ENCODE data around the gene TPSD1. TPM values are rescaled to one million over a fixed set of nuclear protein-coding genes. Genes with fewer than 3 reads are reported as not detected.

TPSD1 gene
- total RNA-seq, 1 donor from 2014 or later, result not detected

- H3K36me3 Mint-ChIP-seq (ENCODE audit: low read depth, unreplicated experiment), result peaks cover 3% of the 10 kb centered on the region
- no peak overlapping the region for H3K27ac Mint-ChIP-seq (ENCODE audit: unreplicated experiment)
- no peak overlapping the region for H2AFZ ChIP-seq (ENCODE audit: low read depth, low read length)
- H3K27ac ChIP-seq (ENCODE audit: low read depth, low read length), result no peak overlapping the region
- H4K20me1 ChIP-seq (ENCODE audit: insufficient read depth, low read length), result no peaks in the 10 kb centered on the region
- TF ChIP-seq, protein P1, sequence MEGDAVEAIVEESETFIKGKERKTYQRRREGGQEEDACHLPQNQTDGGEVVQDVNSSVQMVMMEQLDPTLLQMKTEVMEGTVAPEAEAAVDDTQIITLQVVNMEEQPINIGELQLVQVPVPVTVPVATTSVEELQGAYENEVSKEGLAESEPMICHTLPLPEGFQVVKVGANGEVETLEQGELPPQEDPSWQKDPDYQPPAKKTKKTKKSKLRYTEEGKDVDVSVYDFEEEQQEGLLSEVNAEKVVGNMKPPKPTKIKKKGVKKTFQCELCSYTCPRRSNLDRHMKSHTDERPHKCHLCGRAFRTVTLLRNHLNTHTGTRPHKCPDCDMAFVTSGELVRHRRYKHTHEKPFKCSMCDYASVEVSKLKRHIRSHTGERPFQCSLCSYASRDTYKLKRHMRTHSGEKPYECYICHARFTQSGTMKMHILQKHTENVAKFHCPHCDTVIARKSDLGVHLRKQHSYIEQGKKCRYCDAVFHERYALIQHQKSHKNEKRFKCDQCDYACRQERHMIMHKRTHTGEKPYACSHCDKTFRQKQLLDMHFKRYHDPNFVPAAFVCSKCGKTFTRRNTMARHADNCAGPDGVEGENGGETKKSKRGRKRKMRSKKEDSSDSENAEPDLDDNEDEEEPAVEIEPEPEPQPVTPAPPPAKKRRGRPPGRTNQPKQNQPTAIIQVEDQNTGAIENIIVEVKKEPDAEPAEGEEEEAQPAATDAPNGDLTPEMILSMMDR (IDR thresholded peaks at IDR 0.05; ENCODE audit: insufficient read depth, low read depth, low read length), result no peak
- no peak for TF ChIP-seq EZH2 (IDR thresholded peaks at IDR 0.05; ENCODE audit: insufficient read depth, low read length)
- H3K9ac ChIP-seq (ENCODE audit: low read length), result no peak overlapping the region
- no peaks in the 10 kb centered on the region for H3K4me1 Mint-ChIP-seq (ENCODE audit: low read depth, unreplicated experiment)
- no peaks in the 10 kb centered on the region for H3K79me2 ChIP-seq (ENCODE audit: insufficient read depth, low read length)
- peaks cover 3% of the 10 kb centered on the region for H3K9me3 Mint-ChIP-seq (ENCODE audit: unreplicated experiment)
- no peaks in the 10 kb centered on the region for H3K4me1 ChIP-seq (ENCODE audit: insufficient read depth, low read length)
- peaks cover 34% of the 10 kb centered on the region for H3K27me3 Mint-ChIP-seq (ENCODE audit: low read depth, unreplicated experiment)
- no peak overlapping the region for H3K4me3 Mint-ChIP-seq (ENCODE audit: unreplicated experiment)
- no peaks in the 10 kb centered on the region for H3K36me3 ChIP-seq (ENCODE audit: insufficient read depth, low read length)
- H3K27me3 ChIP-seq (ENCODE audit: insufficient read depth, low read length), result peaks cover 7% of the 10 kb centered on the region
- DNase-seq (ENCODE audit: low read depth) (no peak), FAIRE-seq (no peak)
- no peak overlapping the region for H3K4me3 ChIP-seq (ENCODE audit: insufficient read depth, low read depth, low read length)
- H3K4me2 ChIP-seq (ENCODE audit: low read length), result no peak overlapping the region
- no peaks in the 10 kb centered on the region for H3K9me3 ChIP-seq (ENCODE audit: insufficient read depth, low read depth, low read length)
Observed at GRCh38 chr16:1273816-1274215, 17.9 kb downstream of the TPSD1 start.

DNA sequence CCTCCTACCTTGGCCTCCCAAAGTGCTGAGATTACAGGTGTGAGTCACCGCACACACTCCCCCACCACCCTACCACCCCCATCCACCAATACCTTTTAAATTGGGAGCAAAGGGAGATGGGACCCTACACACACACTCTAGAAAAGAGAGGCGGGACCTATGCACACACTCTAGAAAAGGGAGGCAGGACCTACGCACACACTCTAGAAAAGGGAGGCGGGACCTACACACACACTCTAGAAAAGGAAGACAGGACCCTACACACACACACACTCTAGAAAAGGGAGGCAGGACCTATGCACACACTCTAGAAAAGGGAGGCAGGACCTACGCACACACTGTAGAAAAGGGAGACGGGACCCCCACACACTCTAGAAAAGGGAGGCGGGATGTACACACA, 18.9 kb downstream of the TPSD1 start:
- H3K27me3 Mint-ChIP-seq (ENCODE audit: low read depth, unreplicated experiment), result peaks cover 32% of the 10 kb centered on the region
- peaks cover 12% of the 10 kb centered on the region for H3K27me3 ChIP-seq (ENCODE audit: insufficient read depth, low read length)

More for the DNA sequence above, 18.9 kb downstream of the TPSD1 start:
- TF ChIP-seq, protein P1 (IDR thresholded peaks at IDR 0.05; ENCODE audit: insufficient read depth, low read depth, low read length), result no peak
- no peak for TF ChIP-seq EZH2 (IDR thresholded peaks at IDR 0.05; ENCODE audit: insufficient read depth, low read length)
- no peak overlapping the region for H3K4me3 Mint-ChIP-seq (ENCODE audit: unreplicated experiment)
- H3K27ac Mint-ChIP-seq (ENCODE audit: unreplicated experiment), result no peak overlapping the region
- H3K4me1 Mint-ChIP-seq (ENCODE audit: low read depth, unreplicated experiment), result no peaks in the 10 kb centered on the region
- Histone ChIP-seq H3K27ac (ENCODE audit: low read depth, low read length) (no peak overlapping the region), H3K79me2 (ENCODE audit: insufficient read depth, low read length) (no peaks in the 10 kb centered on the region), H3K9me3 (ENCODE audit: insufficient read depth, low read depth, low read length) (no peaks in the 10 kb centered on the region), H3K4me3 (ENCODE audit: insufficient read depth, low read depth, low read length) (no peak overlapping the region), H3K9ac (ENCODE audit: low read length) (no peak overlapping the region), H3K36me3 (ENCODE audit: insufficient read depth, low read length) (no peaks in the 10 kb centered on the region), H4K20me1 (ENCODE audit: insufficient read depth, low read length) (no peaks in the 10 kb centered on the region), H3K4me2 (ENCODE audit: low read length) (no peak overlapping the region), H3K4me1 (ENCODE audit: insufficient read depth, low read length) (no peaks in the 10 kb centered on the region), H2AFZ (ENCODE audit: low read depth, low read length) (no peak overlapping the region)
- peaks cover 3% of the 10 kb centered on the region for H3K36me3 Mint-ChIP-seq (ENCODE audit: low read depth, unreplicated experiment)
- no peak for DNase-seq (ENCODE audit: low read depth)
- peaks cover 3% of the 10 kb centered on the region for H3K9me3 Mint-ChIP-seq (ENCODE audit: unreplicated experiment)
- no peak for FAIRE-seq

All from astrocyte (in vitro differentiated cells and primary cell).